OCI-LY7 (cell line): ENCODE data around the gene NUDT9. TPM values are rescaled to one million over a fixed set of nuclear protein-coding genes. Genes with fewer than 3 reads are reported as not detected.

Source experiments
- BruUV-seq: library from RNA; stranded (reverse); fragments of 400-500 nt; replicated peaks from 2 replicates; lab custom pipeline; 2021; lab: Mats Ljungman, UMichigan
- CTCF ChIA-PET: fragments of 300-600 bp; sonication (Branson Sonifier 250); formaldehyde crosslinking; loops from one replicate; lab custom pipeline; 2022; ENCODE audit warnings: antibody characterized with exemption; ENCODE audit not compliant: unreplicated experiment; lab: Charles Lee
- POLR2A ChIA-PET: fragments of 300-600 bp; sonication (Branson Sonifier 250); formaldehyde crosslinking; loops from one replicate; lab custom pipeline; 2022; ENCODE audit warnings: antibody characterized with exemption; lab: Charles Lee
- DNase-seq: peaks from one replicate; pipeline ENCODE4 v3.0.0-alpha.2; 2015; ENCODE audit warnings: low spot score
- H2AFZ ChIP-seq: fragments of 200-600 bp; sonication (generic), shearing (Covaris generic); 2 replicates; pipeline ENCODE4 v1.6.1; 2014; ENCODE audit warnings: mild to moderate bottlenecking, antibody characterized with exemption, low read length, moderate library complexity
- H3K27ac ChIP-seq: fragments of 200-600 bp; sonication (generic); 2 replicates; pipeline ENCODE4 v1.5.1; 2014; ENCODE audit warnings: mixed run types, low read depth, mild to moderate bottlenecking, moderate library complexity, low read length, inconsistent platforms; ENCODE audit not compliant: poor library complexity, severe bottlenecking
- H3K36me3 ChIP-seq: fragments of 200-600 bp; sonication (generic); 2 replicates; pipeline ENCODE4 v1.6.1; 2014; ENCODE audit warnings: mild to moderate bottlenecking, antibody characterized with exemption, low read length, moderate library complexity, mixed read lengths; ENCODE audit not compliant: insufficient read depth
- H3K4me1 ChIP-seq: fragments of 200-600 bp; sonication (generic); 2 replicates; pipeline ENCODE4 v1.5.1; 2014; ENCODE audit warnings: mild to moderate bottlenecking, low read length; ENCODE audit not compliant: insufficient read depth, poor library complexity, severe bottlenecking
- H3K4me2 ChIP-seq: fragments of 200-600 bp; sonication (generic); 2 replicates; pipeline ENCODE4 v1.6.1; 2014; ENCODE audit warnings: mild to moderate bottlenecking, low read length
- H3K4me3 ChIP-seq: fragments of 200-600 bp; sonication (generic); 2 replicates; pipeline ENCODE4 v1.5.1; 2014; ENCODE audit warnings: mild to moderate bottlenecking, low read depth, low read length; ENCODE audit not compliant: poor library complexity, severe bottlenecking
- H3K79me2 ChIP-seq: fragments of 200-600 bp; sonication (generic); 2 replicates; pipeline ENCODE4 v1.6.1; 2016; ENCODE audit warnings: low read depth, mild to moderate bottlenecking, low read length, moderate library complexity, mixed read lengths; ENCODE audit not compliant: insufficient read depth
- H3K9me2 ChIP-seq: fragments of 200-600 bp; sonication (generic); 2 replicates; pipeline ENCODE4 v1.6.1; 2016; ENCODE audit warnings: mild to moderate bottlenecking, low read length, mixed read lengths; ENCODE audit not compliant: insufficient read depth
- H3K9me3 ChIP-seq: fragments of 200-600 bp; sonication (generic); 2 replicates; pipeline ENCODE4 v1.6.1; 2014; ENCODE audit warnings: mild to moderate bottlenecking, mixed run types, low read length, mixed read lengths
- H4K20me1 ChIP-seq: fragments of 200-600 bp; sonication (generic); 2 replicates; pipeline ENCODE4 v1.6.1; 2014; ENCODE audit warnings: mild to moderate bottlenecking, antibody characterized with exemption, low read length, moderate library complexity, mixed read lengths; ENCODE audit not compliant: insufficient read depth
- CTCF ChIP-seq: fragments of 200-600 bp; sonication (generic); conservative IDR thresholded peaks from 2 replicates; pipeline ENCODE4 v1.5.1; 2014; ENCODE audit warnings: mild to moderate bottlenecking, antibody characterized with exemption, low read length, moderate library complexity, mixed read lengths
- EZH2phosphoT487 ChIP-seq: fragments of 200-600 bp; sonication (generic); IDR thresholded peaks from 2 replicates; pipeline ENCODE4 v1.6.1; 2018; ENCODE audit warnings: low read depth, borderline replicate concordance, mild to moderate bottlenecking, mixed run types, antibody characterized with exemption, low read length, moderate library complexity, mixed read lengths
- intact Hi-C: fragments of 100-400 bp; cut with micrococcal nuclease; formaldehyde crosslinking; loops from one replicate; pipeline ENCODE4 v1.10.0; 2022; ENCODE audit not compliant: unreplicated experiment
- total RNA-seq, 2 experiments: library from RNA; depleted of rRNA in 1 of 2; stranded (reverse); fragments of >200 nt in 1 of 2; shearing (Covaris generic) in 1 of 2; gene quantifications; 2 replicates each; pipeline ENCODE4 v1.2.3, GENCODE V29; 2014 to 2022

NUDT9 gene
- total RNA-seq, 2 experiments from 2014 or later, result 9.0 to 16.5 TPM

GRCh38 chr4:87426865-87427517 lies 4.6 kb downstream of the NUDT9 start:
- H4K20me1 ChIP-seq, result no peaks in the 10 kb centered on the region
- no TSS peak for BruUV-seq
- ChIA-PET POLR2A (interaction anchor here (0.8 to 1.0 kb wide), 2 partner anchors 11 to 38 kb away, joined by 3 to 4 read pairs; no protein-coding TSS in a partner anchor), CTCF (no interaction called here)
- no peak overlapping the region for H3K27ac ChIP-seq
- intact Hi-C loops, result no loop called here
- DNase-seq, result no peak
- H3K9me3 ChIP-seq, result no peaks in the 10 kb centered on the region
- no peak overlapping the region for H3K4me2 ChIP-seq
- H3K36me3 ChIP-seq, result no peaks in the 10 kb centered on the region
- peaks cover 78% of the 10 kb centered on the region for H3K79me2 ChIP-seq
- no peak for TF ChIP-seq EZH2phosphoT487
- TF ChIP-seq CTCF, result no peak
- H3K4me1 ChIP-seq, result peaks cover 26% of the 10 kb centered on the region
- H3K9me2 ChIP-seq, result no peaks in the 10 kb centered on the region
- H3K4me3 ChIP-seq, result no peak overlapping the region
- no peak overlapping the region for H2AFZ ChIP-seq

- intact Hi-C loops, result no loop called here
- Histone ChIP-seq H4K20me1 (no peaks in the 10 kb centered on the region), H3K27ac (no peak overlapping the region), H3K9me2 (no peaks in the 10 kb centered on the region), H2AFZ (no peak overlapping the region), H3K79me2 (peaks cover 83% of the 10 kb centered on the region), H3K4me2 (no peak overlapping the region), H3K4me1 (peaks cover 25% of the 10 kb centered on the region), H3K9me3 (no peaks in the 10 kb centered on the region), H3K4me3 (no peak overlapping the region), H3K36me3 (no peaks in the 10 kb centered on the region)
- no TSS peak for BruUV-seq
- TF ChIP-seq CTCF (no peak), EZH2phosphoT487 (no peak)
- ChIA-PET CTCF (no interaction called here), POLR2A (interaction anchor here (0.8 kb wide), 1 partner anchor 39 kb away, joined by 4 read pairs; no protein-coding TSS in a partner anchor)
- DNase-seq, result no peak
These were observed 5.1 kb downstream of the NUDT9 start for GRCh38 chr4:87427518-87427868.

GRCh38 chr4:87428979-87429378 lies 6.6 kb downstream of the NUDT9 start:
- Histone ChIP-seq H3K79me2 (peaks cover 86% of the 10 kb centered on the region), H3K4me3 (no peak overlapping the region), H3K4me2 (no peak overlapping the region), H3K4me1 (peaks cover 19% of the 10 kb centered on the region), H2AFZ (no peak overlapping the region), H4K20me1 (peaks cover 4% of the 10 kb centered on the region; the same call in 1 of the 2 replicates), H3K36me3 (no peaks in the 10 kb centered on the region), H3K9me2 (no peaks in the 10 kb centered on the region), H3K27ac (no peak overlapping the region), H3K9me3 (no peaks in the 10 kb centered on the region)
- CTCF ChIA-PET, result no interaction called here
- intact Hi-C loops, result no loop called here
- no peak for TF ChIP-seq CTCF
- DNase-seq, result no peak
- POLR2A ChIA-PET, result interaction anchor here (0.9 kb wide), 1 partner anchor 847 kb away, joined by 3 read pairs; no protein-coding TSS in a partner anchor
- no TSS peak for BruUV-seq
